Heart left ventricle (tissue), 16 donors: Measurements from ENCODE around the gene NAA20. TPM values are rescaled to one million over a fixed set of nuclear protein-coding genes. Genes with fewer than 3 reads are reported as not detected.

Source experiments
- ATAC-seq, 4 donors: fragments of 200-7000 bp; cut with Tn5 transposase; one replicate each; pipeline ENCODE4 v1.9.1; 2020 to 2022; ENCODE audit warnings: moderate library complexity in 4 of 4, mild to moderate bottlenecking in 3 of 4, moderate number of reproducible peaks in 1 of 4
- DNase-seq, 5 donors: peaks; one replicate each; pipeline ENCODE4 v3.0.0-alpha.2; 2020
- H3K27ac ChIP-seq, 12 donors: fragments of 200-600 bp; sonication (generic) in 4 of 12; one replicate each; pipeline versions ENCODE4 v1.5.0 to v1.8.0; 2016 to 2022; ENCODE audit warnings: mild to moderate bottlenecking in 2 of 12
- H3K27me3 ChIP-seq, 9 donors: fragments of 200-600 bp; sonication (generic) in 2 of 9; one replicate each; pipeline versions ENCODE4 v1.5.1 to v1.8.0; 2016 to 2022; ENCODE audit warnings: mild to moderate bottlenecking in 3 of 9
- H3K36me3 ChIP-seq, 9 donors: fragments of 200-600 bp; sonication (generic) in 2 of 9; one replicate each; pipeline versions ENCODE4 v1.5.0 to v1.8.0; 2018 to 2022; ENCODE audit warnings: mild to moderate bottlenecking in 2 of 9
- H3K4me1 ChIP-seq, 12 donors: fragments of 200-600 bp; sonication (generic) in 4 of 12; one replicate each; pipeline versions ENCODE4 v1.5.0 to v1.8.0; 2016 to 2022; ENCODE audit warnings: mild to moderate bottlenecking in 3 of 12
- H3K4me3 ChIP-seq, 12 donors: fragments of 200-600 bp; sonication (generic) in 4 of 12; one replicate each; pipeline versions ENCODE4 v1.5.0 to v1.8.0; 2017 to 2022; ENCODE audit warnings: mild to moderate bottlenecking in 9 of 12, moderate library complexity in 4 of 12
- H3K9me3 ChIP-seq, 12 donors: fragments of 200-600 bp; sonication (generic) in 4 of 12; one replicate each; pipeline versions ENCODE4 v1.5.0 to v1.8.0; 2016 to 2022; ENCODE audit warnings: mild to moderate bottlenecking in 1 of 12
- CTCF ChIP-seq, 12 donors: fragments of 200-600 bp; sonication (generic) in 4 of 12; IDR thresholded peaks; one replicate each; pipeline versions ENCODE4 v1.5.0 to v1.8.0; 2018 to 2022; ENCODE audit warnings: antibody characterized with exemption in 12 of 12, mild to moderate bottlenecking in 5 of 12
- POLR2A ChIP-seq, 2 donors: fragments of 450-650 bp; IDR thresholded peaks; one replicate each; pipeline ENCODE4 v1.6.1; 2017; ENCODE audit warnings: antibody characterized with exemption in 2 of 2, mild to moderate bottlenecking in 2 of 2, moderate library complexity in 2 of 2
- WGBS, 4 donors: extraction: QIAGEN DNeasy Blood & Tissue Kit in 2 of 4; methylation state at CpG; one replicate each; pipeline versions ENCODE4 v1.1.5 to v1.1.7; 2013 to 2018; 5-methylcytosine and 5-hydroxymethylcytosine counted together
- intact Hi-C, 10 donors: fragments of 100-400 bp; cut with DNase I; formaldehyde crosslinking; loops; one replicate each; pipeline versions ENCODE4 v1.11.1 to v1.14.2; 2022
- polyA plus RNA-seq, 2 donors: library from polyadenylated mRNA; stranded (reverse); fragments of 200-250 nt; gene quantifications; one replicate each; pipeline ENCODE4 v1.2.3, GENCODE V29; 2013
- total RNA-seq, 9 donors: library from RNA; depleted of rRNA in 2 of 9; stranded (reverse); fragments of >200 nt in 2 of 9; fragmentation: NEBNext Ultra II Directional in 3 of 9; extraction: Animal tissue kit (Norgen Biotek cat#: 25700) in 3 of 9; gene quantifications; one replicate each; pipeline versions ENCODE4 v1.1.0 to v1.2.4, GENCODE V29; 2016 to 2023
- donor health status: ischemic (EF 13 %, LVEDD 7.1; RV severe dilation, severe dysfunction).
- donor health status: healthy with polysubstance abuse.
- donor health status: DM: no; HTN: yes; CAD: no.
- donor health status: DM: no; HTN: no; CAD: no.
- donor health status: ischemic (EF 25% LVEDD 6.9; RV normal size, moderate dysfunction).
- donor health status: ischemic (EF 25% LVEDD 5.7; RV mildly dilated, moderate dysfunction).
- donor health status: healthy.
- donor health status: DM: yes; HTN: yes; CAD: no.
- donor health status: ischemic (EF 35%, LVEDD 5.7; RV mildly dilated, moderate dysfunction).
- donor health status: nonischemic (EF 11% LVEDD 7.7; RV severe dilation, severe dysfunction).
- donor health status: DM: yes; HTN: yes; CAD: no.
- donor health status: PGD.
- donor health status: ischemic (EF 29% LVEDD 5.4; RV normal size, mild dysfunction).
- donor health status: nonischemic (EF 23%, LVEDD 6.1; RV moderate dilation, normal function).

NAA20 gene
- total and polyA plus RNA-seq, 11 donors = 36.0 to 130 (median 59.7) TPM

- TF ChIP-seq POLR2A (IDR thresholded peaks at IDR 0.05) = no peak
- no peak for TF ChIP-seq CTCF (IDR thresholded peaks at IDR 0.05)
- H3K27ac ChIP-seq = peak overlapping the region in 4 of 12 donors; percentile 4 to 90 (median 10)
- no peaks in the 10 kb centered on the region for H3K27me3 ChIP-seq
- no peak for ATAC-seq
- peaks cover 17 to 99% (median 63%) of the 10 kb centered on the region in 12 donors for H3K4me1 ChIP-seq
- DNase-seq = no peak
- H3K9me3 ChIP-seq = no peaks in the 10 kb centered on the region
- intact Hi-C loops = loop anchor here in 8 of 10 donors (5.0 to 10.0 kb wide), 7 partner anchors 92 to 307 kb away; no protein-coding TSS in a partner anchor
- 72 to 78% (median 77%) methylated on average over 7 of the region's 7 CpGs for WGBS, 4 donors
- H3K4me3 ChIP-seq = no peak overlapping the region
- peaks cover 0 to 80% (median 72%) of the 10 kb centered on the region in 9 donors for H3K36me3 ChIP-seq
Observed at GRCh38 chr20:19998990-19999705, 18.0 kb upstream of the NAA20 start.

- H3K9me3 ChIP-seq = no peaks in the 10 kb centered on the region
- TF ChIP-seq CTCF (IDR thresholded peaks at IDR 0.05) (no peak), POLR2A (IDR thresholded peaks at IDR 0.05) (no peak)
- DNase-seq (no peak), ATAC-seq (no peak)
- no peaks in the 10 kb centered on the region for H3K27me3 ChIP-seq
- H3K4me3 ChIP-seq = no peak overlapping the region
- intact Hi-C loops = no loop called here
- WGBS, 4 donors = 75 to 82% (median 77%) methylated on average over 14 of the region's 14 CpGs
- peaks cover 0 to 76% (median 64%) of the 10 kb centered on the region in 9 donors for H3K36me3 ChIP-seq
- H3K27ac ChIP-seq = peak overlapping the region in 2 of 12 donors; percentile 11 to 90
- H3K4me1 ChIP-seq = peaks cover 7 to 97% (median 53%) of the 10 kb centered on the region in 12 donors
Observed at GRCh38 chr20:20000211-20000968, 16.8 kb upstream of the NAA20 start.

GRCh38 chr20:20002101-20002998, 14.8 kb upstream of the NAA20 start:
- no peak for TF ChIP-seq POLR2A (IDR thresholded peaks at IDR 0.05)
- Histone ChIP-seq H3K4me3 (no peak overlapping the region), H3K9me3 (no peaks in the 10 kb centered on the region), H3K27me3 (no peaks in the 10 kb centered on the region), H3K4me1 (peaks cover 7 to 83% (median 34%) of the 10 kb centered on the region in 12 donors), H3K27ac (peak overlapping the region in 11 of 12 donors; percentile 52 to 90 (median 68)), H3K36me3 (peaks cover 0 to 57% (median 51%) of the 10 kb centered on the region in 9 donors)
- ATAC-seq (peak in 3 of 4 donors; percentile 32 to 62 (median 56)), DNase-seq (no peak)
- intact Hi-C loops = no loop called here
- WGBS, 4 donors = 46 to 53% (median 50%) methylated on average over 9 of the region's 9 CpGs
